SK-N-SH (cell line): Measurements from ENCODE around the gene RAPGEF1. TPM values are rescaled to one million over a fixed set of nuclear protein-coding genes. Genes with fewer than 3 reads are reported as not detected.

Source experiments
- CTCF ChIA-PET: fragments of 300-600, 350-600 bp; formaldehyde crosslinking; extraction: SDS; loops from one replicate; lab custom pipeline; 2021; lab: Yijun Ruan, JAX
- POLR2A ChIA-PET: fragments of 350-600 bp; sonication (Branson Sonifier 250); formaldehyde crosslinking; extraction: SDS; loops from one replicate; lab custom pipeline; 2020; ENCODE audit warnings: antibody characterized with exemption, inconsistent platforms; lab: Yijun Ruan, JAX
- DNase-seq: peaks from one replicate; pipeline ENCODE4 v3.0.0; 2012
- H2AFZ ChIP-seq: fragments of 200-600 bp; sonication (generic); 2 replicates; pipeline ENCODE4 v1.8.1; 2016; ENCODE audit warnings: antibody characterized with exemption, mild to moderate bottlenecking, low read depth
- H3F3A ChIP-seq: fragments of 200-600 bp; sonication (generic); replicated peaks from 2 replicates; pipeline ENCODE3; 2016; ENCODE audit warnings: antibody characterized with exemption, mild to moderate bottlenecking; ENCODE audit not compliant: insufficient read depth
- H3K27ac ChIP-seq, 2 experiments: fragments of 200-500 bp in 1 of 2; fragments of 200-600 bp in 1 of 2; sonication (Bioruptor generic) in 1 of 2; sonication (generic), shearing (Covaris generic) in 1 of 2; 2 replicates each; pipeline versions ENCODE4 v1.5.1 to v1.6.1; 2014 to 2016; ENCODE audit warnings: low read depth in 2 of 2, inconsistent platforms in 1 of 2, low read length in 1 of 2, mild to moderate bottlenecking in 1 of 2, mixed read lengths in 1 of 2
- H3K27me3 ChIP-seq: fragments of 200-600 bp; sonication (generic), shearing (Covaris generic); 2 replicates; pipeline ENCODE4 v1.6.1; 2016; ENCODE audit warnings: mixed run types; ENCODE audit not compliant: insufficient read depth
- H3K36me3 ChIP-seq, 2 experiments: fragments of 200-500 bp in 1 of 2; fragments of 200-600 bp in 1 of 2; sonication (Bioruptor generic) in 1 of 2; sonication (generic) in 1 of 2; replicated peaks in 1 of 2; 2 replicates each; pipeline versions ENCODE3 to v1.5.1; 2014 to 2016; ENCODE audit warnings: low read length in 1 of 2, mild to moderate bottlenecking in 1 of 2; ENCODE audit not compliant: insufficient read depth in 2 of 2, control insufficient read depth in 1 of 2
- H3K4me1 ChIP-seq, 2 experiments: fragments of 200-500 bp in 1 of 2; fragments of 200-600 bp in 1 of 2; sonication (Bioruptor generic) in 1 of 2; sonication (generic), shearing (Covaris generic) in 1 of 2; 2 replicates each; pipeline versions ENCODE4 v1.5.1 to v1.6.1; 2014 to 2016; ENCODE audit warnings: low read depth in 1 of 2, low read length in 1 of 2, mixed run types in 1 of 2; ENCODE audit not compliant: insufficient read depth in 2 of 2, control insufficient read depth in 1 of 2
- H3K4me2 ChIP-seq: fragments of 200-600 bp; sonication (generic), shearing (Covaris generic); 2 replicates; pipeline ENCODE4 v1.6.1; 2017; ENCODE audit warnings: mixed run types
- H3K4me3 ChIP-seq, 2 experiments: fragments of 200-500 bp in 1 of 2; fragments of 200-600 bp in 1 of 2; sonication (Bioruptor generic) in 1 of 2; sonication (generic), shearing (Covaris generic) in 1 of 2; 2 replicates each; pipeline versions ENCODE4 v1.5.1 to v1.8.1; 2014 to 2016; ENCODE audit warnings: low read depth in 2 of 2, inconsistent platforms in 1 of 2, low read length in 1 of 2, mild to moderate bottlenecking in 1 of 2, mixed read lengths in 1 of 2, moderate library complexity in 1 of 2
- H3K79me2 ChIP-seq: fragments of 200-600 bp; sonication (generic); 2 replicates; pipeline ENCODE4 v1.8.1; 2017; ENCODE audit warnings: mild to moderate bottlenecking; ENCODE audit not compliant: insufficient read depth
- H3K9ac ChIP-seq: fragments of 200-600 bp; sonication (generic); 2 replicates; pipeline ENCODE4 v1.6.1; 2017; ENCODE audit warnings: mixed run types
- H3K9me2 ChIP-seq: fragments of 200-600 bp; sonication (generic); 2 replicates; pipeline ENCODE4 v1.6.1; 2017; ENCODE audit warnings: mixed run types
- H3K9me3 ChIP-seq: fragments of 200-600 bp; sonication (generic); 2 replicates; pipeline ENCODE4 v1.6.1; 2017; ENCODE audit warnings: mixed run types, mild to moderate bottlenecking, moderate library complexity
- H4K20me1 ChIP-seq: fragments of 200-600 bp; sonication (generic); 2 replicates; pipeline ENCODE4 v1.6.1; 2017; ENCODE audit warnings: mild to moderate bottlenecking, mixed run types; ENCODE audit not compliant: insufficient read depth
- CHD2 ChIP-seq: fragments of 150-350 bp; IDR thresholded peaks from 2 replicates; pipeline ENCODE4 v1.6.1; 2018; ENCODE audit warnings: low read length; ENCODE audit not compliant: partially characterized antibody
- ELF1 ChIP-seq: IDR thresholded peaks from 2 replicates; pipeline ENCODE4 v1.4.0; 2012
- EZH2phosphoT487 ChIP-seq: fragments of 200-600 bp; sonication (generic); IDR thresholded peaks from 2 replicates; pipeline ENCODE4 v1.6.1; 2017; ENCODE audit warnings: low read depth, mixed run types, mild to moderate bottlenecking, antibody characterized with exemption, moderate library complexity, borderline replicate concordance
- FOSL2 ChIP-seq: IDR thresholded peaks from 2 replicates; pipeline ENCODE4 v1.4.0; 2012; ENCODE audit warnings: low read depth, mild to moderate bottlenecking, moderate library complexity, borderline replicate concordance
- FOXM1 ChIP-seq: IDR thresholded peaks from 2 replicates; pipeline ENCODE4 v1.4.0; 2012; ENCODE audit warnings: low read depth, mild to moderate bottlenecking
- GABPA ChIP-seq: IDR thresholded peaks from 2 replicates; pipeline ENCODE4 v1.4.0; 2012; ENCODE audit warnings: low read depth, mild to moderate bottlenecking
- GATA2 ChIP-seq: sonication (generic); formaldehyde crosslinking; IDR thresholded peaks from 2 replicates; pipeline ENCODE4 v1.5.0; 2020; ENCODE audit warnings: mild to moderate bottlenecking, missing genetic modification reagents
- IRF3 ChIP-seq: fragments of 150-350 bp; IDR thresholded peaks from 2 replicates; pipeline ENCODE4 v1.6.1; 2016; ENCODE audit warnings: mild to moderate bottlenecking, low read depth, low read length
- JUND ChIP-seq: IDR thresholded peaks from 2 replicates; pipeline ENCODE4 v1.4.0; 2012
- MEF2A ChIP-seq: IDR thresholded peaks from 2 replicates; pipeline ENCODE4 v1.4.0; 2012; ENCODE audit warnings: low read depth, borderline replicate concordance
- NRF1 ChIP-seq: IDR thresholded peaks from 2 replicates; pipeline ENCODE4 v1.6.1; 2012; ENCODE audit warnings: low read depth, mild to moderate bottlenecking, low read length
- PBX3 ChIP-seq: IDR thresholded peaks from 2 replicates; pipeline ENCODE4; 2012
- RFX5 ChIP-seq: IDR thresholded peaks from 2 replicates; pipeline ENCODE4 v1.6.1; 2012; ENCODE audit warnings: mild to moderate bottlenecking, improper control_type of control experiment, low read length
- RXRA ChIP-seq: IDR thresholded peaks from 2 replicates; pipeline ENCODE4 v1.4.0; 2012; ENCODE audit warnings: low read depth, mild to moderate bottlenecking, borderline replicate concordance
- SMC3 ChIP-seq: IDR thresholded peaks from 2 replicates; pipeline ENCODE4 v1.6.1; 2012; ENCODE audit warnings: low read depth, low read length, improper control_type of control experiment
- TAF1 ChIP-seq: IDR thresholded peaks from 2 replicates; pipeline ENCODE4 v1.6.1; 2012; ENCODE audit warnings: low read depth, mild to moderate bottlenecking, low read length, moderate library complexity, borderline replicate concordance
- TCF12 ChIP-seq: IDR thresholded peaks from 2 replicates; pipeline ENCODE4 v1.4.0; 2012
- TEAD4 ChIP-seq: IDR thresholded peaks from 2 replicates; pipeline ENCODE4 v1.4.0; 2012; ENCODE audit warnings: mild to moderate bottlenecking, borderline replicate concordance; ENCODE audit not compliant: insufficient read depth
- USF2 ChIP-seq: fragments of 150-350 bp; IDR thresholded peaks from 2 replicates; pipeline ENCODE4 v1.6.1; 2017; ENCODE audit warnings: antibody characterized with exemption, low read length, low read depth, borderline replicate concordance
- YY1 ChIP-seq: IDR thresholded peaks from 2 replicates; pipeline ENCODE4 v1.4.0; 2012; ENCODE audit warnings: low read depth, mild to moderate bottlenecking
- WGBS: methylation state at CpG from one replicate; pipeline ENCODE4 v1.1.6; 2017; ENCODE audit warnings: low lambda C conversion rate; 5-methylcytosine and 5-hydroxymethylcytosine counted together
- polyA plus RNA-seq, 3 experiments: library from polyadenylated mRNA; depleted of rRNA; stranded (reverse); fragments of >200 nt; gene quantifications; 2 replicates each; pipeline ENCODE4 v1.2.3, GENCODE V29; 2012

The RAPGEF1 gene
- polyA plus RNA-seq, 1 of the 3 experiments (the other 2 are of a cell fraction), result 26.2 TPM

GRCh38 chr9:131743501-131743900 lies 3.6 kb upstream of the RAPGEF1 start:
- DNase-seq, result no peak
- CTCF ChIA-PET, result interaction anchor here (0.6 to 9.9 kb wide), 5 partner anchors 9 to 247 kb away, joined by 3 to 78 read pairs (median 4); no protein-coding TSS in a partner anchor
- Histone ChIP-seq H3K9me3 (no peaks in the 10 kb centered on the region), H3K9ac (no peak overlapping the region), H2AFZ (no peak overlapping the region), H3K27ac (no peak overlapping the region), H4K20me1 (peaks cover 5% of the 10 kb centered on the region), H3K27me3 (no peaks in the 10 kb centered on the region), H3K9me2 (no peaks in the 10 kb centered on the region), H3K4me3 (no peak overlapping the region), H3F3A (no peaks in the 10 kb centered on the region), H3K36me3 (no peaks in the 10 kb centered on the region), H3K4me1 (peaks cover 4 to 6% of the 10 kb centered on the region in 2 experiments; a peak in 3 of 4 replicates), H3K4me2 (no peak overlapping the region), H3K79me2 (peaks cover 9% of the 10 kb centered on the region)
- POLR2A ChIA-PET, result interaction anchor here (0.6 kb wide), 1 partner anchor 212 kb away, joined by 4 read pairs; no protein-coding TSS in a partner anchor
- TF ChIP-seq EZH2phosphoT487 (no peak), TAF1 (no peak), RFX5 (no peak), RXRA (no peak), IRF3 (no peak), GABPA (no peak), FOSL2 (no peak), ELF1 (no peak)
- WGBS, result 78% methylated on average over 1 of the region's 1 CpG

GRCh38 chr9:131743096-131743495 lies 3.2 kb upstream of the RAPGEF1 start:
- POLR2A ChIA-PET, result interaction anchor here (0.6 kb wide), 1 partner anchor 212 kb away, joined by 4 read pairs; no protein-coding TSS in a partner anchor
- 72% methylated on average over 2 of the region's 2 CpGs for WGBS

More at GRCh38 chr9:131743096-131743495, 3.2 kb upstream of the RAPGEF1 start:
- H3F3A ChIP-seq, result no peaks in the 10 kb centered on the region
- H3K27ac ChIP-seq, result no peak overlapping the region
- H3K4me1 ChIP-seq, result peaks cover 7 to 10% of the 10 kb centered on the region in 2 experiments; a peak in 3 of 4 replicates
- no peaks in the 10 kb centered on the region for H3K27me3 ChIP-seq
- no peak overlapping the region for H3K4me3 ChIP-seq
- TF ChIP-seq PBX3, result no peak
- TF ChIP-seq GABPA, result no peak
- TF ChIP-seq SMC3, result no peak
- TF ChIP-seq FOSL2, result no peak
- TF ChIP-seq FOXM1, result no peak
- TF ChIP-seq YY1, result no peak
- TF ChIP-seq TAF1, result no peak
- TF ChIP-seq ELF1, result no peak
- no peak for TF ChIP-seq MEF2A
- TF ChIP-seq CHD2, result no peak
- TF ChIP-seq TCF12, result no peak
- no peak for TF ChIP-seq EZH2phosphoT487
- no peak for TF ChIP-seq RXRA
- TF ChIP-seq RFX5, result no peak
- no peak for TF ChIP-seq GATA2 (CRISPR knock-in tag)
- TF ChIP-seq NRF1, result no peak
- TF ChIP-seq USF2, result no peak
- TF ChIP-seq JUND, result no peak
- no peak for TF ChIP-seq TEAD4
- no peaks in the 10 kb centered on the region for H3K9me2 ChIP-seq
- no peaks in the 10 kb centered on the region for H3K9me3 ChIP-seq
- H2AFZ ChIP-seq, result no peak overlapping the region
- peaks cover 13% of the 10 kb centered on the region for H3K79me2 ChIP-seq
- no peak overlapping the region for H3K9ac ChIP-seq
- no peak for DNase-seq
- H3K4me2 ChIP-seq, result no peak overlapping the region
- H4K20me1 ChIP-seq, result peaks cover 8% of the 10 kb centered on the region
- H3K36me3 ChIP-seq, result no peaks in the 10 kb centered on the region
- CTCF ChIA-PET, result interaction anchor here (1.2 to 9.9 kb wide), 4 partner anchors 9 to 151 kb away, joined by 3 to 78 read pairs (median 30); no protein-coding TSS in a partner anchor
